Effector memory CD8-positive, alpha-beta T cell (primary cell): ENCODE measurements around the gene RAB41.
"Not testable (repeated sequence)": the region's sequence is repeated elsewhere in the genome, so short reads cannot be mapped to it uniquely, and the experiment has no call there.

Experiments
- ATAC-seq: fragments of 150-1000 bp; cut with Tn5 transposase; replicated peaks from 2 replicates; pipeline ENCODE4 v1.10.0; 2021; ENCODE audit warnings: mild to moderate bottlenecking, moderate library complexity
- DNase-seq, 3 experiments: peaks; one replicate each; pipeline ENCODE4 v3.0.0; 2021
- H3K27ac Mint-ChIP-seq, 2 donors: one replicate each; pipeline ENCODE4 v1.8.0; 2022; ENCODE audit warnings: mild to moderate bottlenecking in 2 of 2, mixed read lengths in 2 of 2, moderate library complexity in 2 of 2
- H3K27me3 Mint-ChIP-seq, 2 donors: one replicate each; pipeline ENCODE4 v1.8.0; 2022; ENCODE audit warnings: mixed read lengths in 2 of 2
- H3K36me3 Mint-ChIP-seq: one replicate; pipeline ENCODE4 v1.8.0; 2022; ENCODE audit warnings: mild to moderate bottlenecking, moderate library complexity, mixed read lengths; ENCODE audit not compliant: insufficient read depth
- H3K4me1 Mint-ChIP-seq, 2 donors: one replicate each; pipeline ENCODE4 v1.8.0; 2022; ENCODE audit warnings: low read depth in 2 of 2, mixed read lengths in 2 of 2
- H3K4me3 Mint-ChIP-seq, 2 donors: one replicate each; pipeline ENCODE4 v1.8.0; 2022; ENCODE audit warnings: mild to moderate bottlenecking in 2 of 2, mixed read lengths in 2 of 2, moderate library complexity in 2 of 2
- H3K9me3 Mint-ChIP-seq, 2 donors: one replicate each; pipeline ENCODE4 v1.8.0; 2022; ENCODE audit warnings: mixed read lengths in 2 of 2

The RAB41 gene

DNA sequence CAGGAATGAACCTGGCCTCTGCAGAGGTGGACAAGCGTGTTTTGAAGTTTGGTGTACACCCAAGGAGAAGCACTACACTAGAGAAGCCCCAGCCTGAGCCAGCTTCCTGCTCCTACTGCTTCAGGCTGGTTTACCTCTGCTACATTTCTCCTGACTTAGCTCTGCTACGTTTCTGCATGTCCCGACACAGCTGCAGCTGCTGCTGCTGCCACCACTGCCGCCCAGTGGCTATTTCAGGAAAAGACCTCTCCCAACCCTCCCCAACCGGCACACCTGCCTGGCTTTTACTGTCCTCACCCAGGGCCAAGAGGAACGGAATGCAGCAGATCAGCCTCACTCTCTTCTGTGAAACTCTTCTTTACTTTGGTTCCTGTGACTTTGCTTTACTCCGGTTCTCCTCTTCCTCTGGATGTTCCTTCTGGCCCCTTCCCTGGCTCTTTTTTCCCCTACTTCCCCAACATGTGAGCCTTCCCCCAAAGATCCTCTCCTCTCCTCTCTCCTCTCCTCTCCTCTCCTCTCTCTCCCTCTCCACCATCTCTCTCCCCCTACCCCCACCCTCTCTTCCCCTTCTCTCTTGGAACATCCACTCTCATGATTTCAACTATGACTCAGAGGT, 18.9 kb upstream of the RAB41 start:
- Mint-ChIP-seq H3K27me3 (no peaks in the 10 kb centered on the region), H3K36me3 (no peaks in the 10 kb centered on the region), H3K27ac (no peak overlapping the region), H3K4me3 (no peak overlapping the region), H3K4me1 (peaks cover under 1% of the 10 kb centered on the region in 2 donors), H3K9me3 (no peaks in the 10 kb centered on the region)
- DNase-seq, result peak in 2 of 3 experiments; percentile 1 to 3
- ATAC-seq, result peak; percentile 47

GRCh38 chrX:70264784-70265183, 17.2 kb upstream of the RAB41 start:
- no peak overlapping the region for H3K27ac Mint-ChIP-seq
- H3K36me3 Mint-ChIP-seq, result no peaks in the 10 kb centered on the region
- H3K27me3 Mint-ChIP-seq, result no peaks in the 10 kb centered on the region
- no peak for ATAC-seq
- H3K4me3 Mint-ChIP-seq, result no peak overlapping the region
- no peaks in the 10 kb centered on the region for H3K9me3 Mint-ChIP-seq
- no peak for DNase-seq
- H3K4me1 Mint-ChIP-seq, result no peaks in the 10 kb centered on the region

DNA sequence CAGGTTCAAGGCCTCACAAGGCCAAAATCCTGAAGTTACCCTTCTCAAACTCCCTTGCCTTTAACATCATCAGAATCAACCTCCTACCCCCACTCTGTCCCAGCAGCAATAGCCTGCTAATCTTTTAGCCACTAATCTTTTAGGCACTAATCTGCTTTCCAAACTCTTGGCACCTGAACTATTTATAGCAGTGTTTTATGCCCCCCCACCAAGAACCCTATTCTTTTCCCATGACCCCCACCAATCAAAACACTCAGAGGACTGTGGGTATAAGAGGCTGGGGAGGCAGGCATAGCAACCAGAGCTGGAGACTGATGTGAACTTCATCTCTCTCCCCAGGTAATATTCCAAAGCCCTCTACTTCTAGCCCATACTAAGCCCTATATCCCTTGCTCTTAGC, 13.9 kb upstream of the RAB41 start, which contains the start of gene ARR3:
Gene ARR3, plus strand, starts transcription at position 301 of the 400 bp plus-strand sequence. CDS start 1,052 bp downstream, outside the sequence.
- Mint-ChIP-seq H3K9me3 (no peaks in the 10 kb centered on the region), H3K4me3 (no peak within 1 kb of the TSS), H3K27me3 (no peaks in the 10 kb centered on the region), H3K36me3 (no peaks in the 10 kb centered on the region), H3K27ac (no peak within 1 kb of the TSS), H3K4me1 (no peaks in the 10 kb centered on the region)
- DNase-seq (no peak), ATAC-seq (no peak)

DNA sequence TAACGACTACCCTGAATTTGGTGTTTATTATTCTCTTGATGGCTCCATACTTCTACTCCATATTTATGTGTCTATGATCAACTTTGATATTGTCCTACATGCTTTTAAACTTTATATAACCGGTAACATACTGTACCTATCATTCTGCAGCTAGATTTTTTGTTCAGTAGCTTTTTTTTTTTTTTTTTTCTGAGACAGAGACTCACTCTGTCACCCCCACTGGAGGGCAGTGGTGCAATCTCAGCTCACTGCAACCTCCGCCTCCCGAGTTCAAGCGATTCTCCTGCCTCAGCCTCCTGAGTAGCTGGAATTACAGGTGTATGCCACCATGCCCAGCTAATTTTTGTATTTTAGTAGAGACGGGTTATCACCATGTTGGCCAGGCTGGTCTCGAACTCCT, 7.9 kb upstream of the RAB41 start:
- H3K27ac Mint-ChIP-seq, H3K9me3 Mint-ChIP-seq, ATAC-seq, H3K4me1 Mint-ChIP-seq, H3K4me3 Mint-ChIP-seq, H3K36me3 Mint-ChIP-seq, H3K27me3 Mint-ChIP-seq, DNase-seq: not testable (repeated sequence)

GRCh38 chrX:70279081-70279480, 2.9 kb upstream of the RAB41 start:
- no peak overlapping the region for H3K4me3 Mint-ChIP-seq
- no peaks in the 10 kb centered on the region for H3K36me3 Mint-ChIP-seq
- H3K27me3 Mint-ChIP-seq, result no peaks in the 10 kb centered on the region
- no peaks in the 10 kb centered on the region for H3K9me3 Mint-ChIP-seq
- ATAC-seq (no peak), DNase-seq (no peak)
- H3K4me1 Mint-ChIP-seq, result no peaks in the 10 kb centered on the region
- H3K27ac Mint-ChIP-seq, result no peak overlapping the region

- peaks cover 0 to 1% of the 10 kb centered on the region in 2 donors for H3K4me1 Mint-ChIP-seq
- H3K4me3 Mint-ChIP-seq, result no peak overlapping the region
Observed at GRCh38 chrX:70280573-70280972, 1.4 kb upstream of the RAB41 start.

DNA sequence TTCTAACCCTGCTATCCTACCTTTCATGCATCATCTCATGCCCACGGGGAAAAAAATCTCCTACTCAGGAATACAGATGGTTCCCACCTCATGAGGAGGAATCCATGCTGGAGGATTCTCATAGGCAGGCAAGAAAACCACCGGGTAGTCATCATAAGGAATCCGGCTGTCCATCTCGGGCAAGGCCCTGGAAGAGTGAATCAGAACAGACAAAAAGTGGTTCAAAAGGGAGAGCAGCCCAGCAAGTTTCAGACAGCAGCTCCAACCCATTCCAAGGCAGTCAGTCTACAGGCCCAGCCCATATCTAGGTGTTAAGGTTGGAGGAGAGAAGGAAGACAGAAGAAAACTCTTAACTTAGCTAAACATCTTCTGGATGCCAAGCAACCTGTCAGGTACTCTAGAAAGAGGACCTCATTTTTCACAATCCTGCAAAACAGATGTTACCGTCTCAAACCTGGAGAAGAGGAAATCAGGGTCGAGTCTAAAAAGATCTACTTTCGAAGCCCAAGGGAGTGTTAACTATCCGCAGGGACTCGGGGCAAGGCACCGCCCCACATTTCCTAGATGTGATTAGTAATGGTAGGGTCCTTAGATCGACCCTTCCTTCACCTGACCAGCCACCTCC, 7.3 kb downstream of the RAB41 start:
- Mint-ChIP-seq H3K9me3 (no peaks in the 10 kb centered on the region), H3K4me3 (peak overlapping the region; percentile 83 to 85), H3K27ac (peak overlapping the region; percentile 75 to 88), H3K27me3 (no peaks in the 10 kb centered on the region), H3K4me1 (peaks cover 4 to 5% of the 10 kb centered on the region in 2 donors), H3K36me3 (peaks cover 10% of the 10 kb centered on the region)
- peak in 1 of 3 experiments; percentile 0 for DNase-seq
- no peak for ATAC-seq

More at GRCh38 chrX:70280573-70280972, 1.4 kb upstream of the RAB41 start:
- ATAC-seq, result no peak
- Mint-ChIP-seq H3K36me3 (no peaks in the 10 kb centered on the region), H3K27ac (no peak overlapping the region), H3K9me3 (no peaks in the 10 kb centered on the region), H3K27me3 (no peaks in the 10 kb centered on the region)
- DNase-seq, result no peak

DNA sequence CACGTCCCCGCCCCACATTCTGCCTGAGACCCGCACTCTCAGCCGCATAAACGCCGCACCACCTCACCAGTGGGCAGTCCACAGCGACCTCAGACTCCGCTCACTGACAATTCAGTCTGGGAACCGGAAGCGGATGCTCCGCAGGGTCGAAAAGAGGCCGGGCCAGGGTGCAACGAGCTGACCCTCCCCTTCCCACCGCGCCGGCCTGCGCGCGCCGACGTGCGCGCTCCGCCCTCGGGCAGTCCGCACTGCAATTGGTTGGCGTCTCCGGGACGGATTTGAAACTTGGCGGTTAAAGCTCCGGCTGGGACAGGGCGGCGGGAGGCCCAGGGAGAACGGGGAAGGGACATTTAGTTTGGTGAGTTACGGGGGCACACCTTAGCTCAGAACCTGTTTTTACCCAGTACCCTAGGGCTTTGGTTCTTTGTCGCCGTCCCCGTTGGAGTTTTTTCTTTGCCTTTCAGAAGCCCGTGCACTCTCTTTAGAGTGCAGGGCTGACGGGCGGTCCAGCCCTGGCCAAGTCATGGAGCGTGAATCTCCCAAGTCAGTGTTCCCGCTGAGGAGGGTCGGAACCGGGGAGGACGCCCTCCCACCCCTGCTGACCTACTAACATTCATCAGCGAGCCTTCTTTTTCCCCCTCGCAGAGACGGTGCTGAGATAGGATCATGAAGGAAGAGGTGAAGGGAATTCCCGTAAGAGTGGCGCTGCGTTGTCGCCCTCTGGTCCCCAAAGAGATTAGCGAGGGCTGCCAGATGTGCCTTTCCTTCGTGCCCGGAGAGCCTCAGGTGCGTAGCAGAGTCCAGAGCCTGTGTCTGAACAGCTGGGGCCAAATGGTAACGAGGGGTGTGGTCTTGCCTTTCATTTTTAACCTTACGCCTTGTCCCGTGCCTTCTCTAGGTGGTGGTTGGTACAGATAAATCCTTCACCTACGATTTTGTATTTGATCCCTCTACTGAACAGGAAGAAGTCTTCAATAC, 8.1 kb downstream of the RAB41 start, which contains the start of the genes KIF4A and PDZD11:
Gene KIF4A, plus strand, starts transcription at position 312 of the 978 bp plus-strand sequence. Its CDS starts 355 bp downstream, at position 667.
Gene PDZD11, minus strand, starts transcription at position 135 of the 978 bp plus-strand sequence. CDS start 586 bp downstream, outside the sequence.
- DNase-seq, result peak; percentile 67 to 74 (median 71)
- Mint-ChIP-seq H3K36me3 (peaks cover 10% of the 10 kb centered on the region), H3K4me3 (peak within 1 kb of the TSS; percentile 83 to 85), H3K27me3 (no peaks in the 10 kb centered on the region), H3K9me3 (no peaks in the 10 kb centered on the region), H3K27ac (peak within 1 kb of the TSS; percentile 75 to 88), H3K4me1 (peaks cover 3 to 5% of the 10 kb centered on the region in 2 donors)
- ATAC-seq, result peak; percentile 99

DNA sequence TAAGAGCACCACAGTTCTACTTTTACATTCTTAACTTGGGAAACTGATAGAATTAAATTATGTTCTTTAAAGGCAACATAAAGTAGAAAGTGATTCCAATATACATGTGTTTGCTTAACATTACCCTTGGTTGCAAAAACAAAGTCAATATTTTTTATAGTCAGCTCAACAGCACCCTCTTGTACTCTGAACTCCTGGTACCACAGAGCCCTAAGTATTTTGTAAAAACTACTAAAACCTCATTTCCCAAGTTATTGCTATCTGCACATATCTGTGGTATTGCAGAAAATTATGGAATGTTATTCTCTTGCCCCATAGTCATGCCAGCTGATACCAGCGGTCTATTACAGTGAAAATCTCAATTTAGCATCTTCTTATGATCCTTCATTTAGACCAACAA, 10.8 kb downstream of the RAB41 start:
- H3K4me3 Mint-ChIP-seq, result no peak overlapping the region
- peaks cover 3 to 5% of the 10 kb centered on the region in 2 donors for H3K4me1 Mint-ChIP-seq
- no peak overlapping the region for H3K27ac Mint-ChIP-seq
- peaks cover 10% of the 10 kb centered on the region for H3K36me3 Mint-ChIP-seq
- no peaks in the 10 kb centered on the region for H3K27me3 Mint-ChIP-seq
- no peak for ATAC-seq
- H3K9me3 Mint-ChIP-seq, result no peaks in the 10 kb centered on the region
- DNase-seq, result no peak

DNA sequence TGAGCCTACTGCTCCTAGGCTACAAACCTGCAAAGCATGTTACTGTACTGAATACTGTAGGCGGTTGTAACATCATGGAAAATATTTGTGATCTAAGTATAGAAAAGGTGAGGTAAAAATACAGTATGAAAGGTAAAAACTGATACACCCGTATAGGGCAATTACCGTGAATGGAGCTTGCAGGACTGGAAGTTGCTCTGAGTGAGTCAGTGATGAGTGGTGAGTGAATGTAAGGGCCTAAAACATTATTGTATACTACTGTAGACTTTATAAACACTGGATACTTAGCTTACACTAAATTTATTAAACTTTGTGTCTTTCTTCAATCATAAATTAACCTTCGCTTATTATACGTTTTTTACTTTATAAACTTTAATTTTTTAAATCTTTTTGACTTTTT, 11.6 kb downstream of the RAB41 start:
- H3K36me3 Mint-ChIP-seq, result peaks cover 10% of the 10 kb centered on the region
- DNase-seq, result no peak
- H3K9me3 Mint-ChIP-seq, result no peaks in the 10 kb centered on the region
- no peak overlapping the region for H3K4me3 Mint-ChIP-seq
- H3K27ac Mint-ChIP-seq, result no peak overlapping the region
- H3K27me3 Mint-ChIP-seq, result no peaks in the 10 kb centered on the region
- H3K4me1 Mint-ChIP-seq, result peaks cover 3 to 5% of the 10 kb centered on the region in 2 donors
- ATAC-seq, result no peak

GRCh38 chrX:70301716-70302115, 19.7 kb downstream of the RAB41 start:
- H3K27ac Mint-ChIP-seq, result peak overlapping the region in 1 of 2 donors; percentile 52
- H3K27me3 Mint-ChIP-seq, result no peaks in the 10 kb centered on the region

DNA sequence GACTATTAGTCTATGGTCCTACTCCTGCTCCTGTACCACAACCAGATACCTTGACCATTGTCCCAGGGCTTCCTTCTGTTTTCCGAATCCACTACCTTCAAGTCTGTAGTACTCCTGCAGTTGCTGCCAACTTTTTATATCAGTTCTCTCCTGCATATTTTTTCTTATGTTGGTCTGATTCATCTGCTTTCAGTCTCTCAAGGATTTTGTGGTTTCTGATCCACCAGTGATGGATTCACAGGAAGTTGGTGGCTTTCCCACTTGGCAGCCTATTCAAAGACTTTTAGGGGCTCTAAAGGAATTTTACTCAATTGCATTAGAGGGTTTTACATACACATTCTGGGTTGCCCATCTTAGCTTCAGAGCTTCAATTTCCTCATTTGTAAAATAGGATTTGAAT, 31.5 kb downstream of the RAB41 start:
- Mint-ChIP-seq H3K27ac (peak overlapping the region in 1 of 2 donors; percentile 74), H3K9me3 (no peaks in the 10 kb centered on the region), H3K36me3 (no peaks in the 10 kb centered on the region), H3K27me3 (no peaks in the 10 kb centered on the region), H3K4me1 (peaks cover 0 to 4% of the 10 kb centered on the region in 2 donors), H3K4me3 (no peak overlapping the region)
- DNase-seq, result no peak
- no peak for ATAC-seq

More at GRCh38 chrX:70301716-70302115, 19.7 kb downstream of the RAB41 start:
- H3K4me3 Mint-ChIP-seq, result no peak overlapping the region
- H3K4me1 Mint-ChIP-seq, result peaks cover 3 to 6% of the 10 kb centered on the region in 2 donors
- DNase-seq (no peak), ATAC-seq (no peak)
- no peaks in the 10 kb centered on the region for H3K36me3 Mint-ChIP-seq
- H3K9me3 Mint-ChIP-seq, result no peaks in the 10 kb centered on the region

- Mint-ChIP-seq H3K9me3 (no peaks in the 10 kb centered on the region), H3K27me3 (no peaks in the 10 kb centered on the region), H3K4me3 (no peak overlapping the region), H3K27ac (no peak overlapping the region), H3K36me3 (no peaks in the 10 kb centered on the region), H3K4me1 (no peaks in the 10 kb centered on the region)
- DNase-seq (no peak), ATAC-seq (no peak)
Observed at GRCh38 chrX:70322784-70323183, 40.8 kb downstream of the RAB41 start.
